DMS153 treated with DMSO at 0.1 percent for 48 hours (cell line): ENCODE results near the gene KCTD17.

Experiments
- DNase-seq: peaks from one replicate; lab custom pipeline; 2025; ENCODE audit not compliant: unreplicated experiment; lab: John Stamatoyannopoulos, UW

The KCTD17 gene, protein sequence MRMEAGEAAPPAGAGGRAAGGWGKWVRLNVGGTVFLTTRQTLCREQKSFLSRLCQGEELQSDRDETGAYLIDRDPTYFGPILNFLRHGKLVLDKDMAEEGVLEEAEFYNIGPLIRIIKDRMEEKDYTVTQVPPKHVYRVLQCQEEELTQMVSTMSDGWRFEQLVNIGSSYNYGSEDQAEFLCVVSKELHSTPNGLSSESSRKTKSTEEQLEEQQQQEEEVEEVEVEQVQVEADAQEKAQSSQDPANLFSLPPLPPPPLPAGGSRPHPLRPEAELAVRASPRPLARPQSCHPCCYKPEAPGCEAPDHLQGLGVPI

DNA sequence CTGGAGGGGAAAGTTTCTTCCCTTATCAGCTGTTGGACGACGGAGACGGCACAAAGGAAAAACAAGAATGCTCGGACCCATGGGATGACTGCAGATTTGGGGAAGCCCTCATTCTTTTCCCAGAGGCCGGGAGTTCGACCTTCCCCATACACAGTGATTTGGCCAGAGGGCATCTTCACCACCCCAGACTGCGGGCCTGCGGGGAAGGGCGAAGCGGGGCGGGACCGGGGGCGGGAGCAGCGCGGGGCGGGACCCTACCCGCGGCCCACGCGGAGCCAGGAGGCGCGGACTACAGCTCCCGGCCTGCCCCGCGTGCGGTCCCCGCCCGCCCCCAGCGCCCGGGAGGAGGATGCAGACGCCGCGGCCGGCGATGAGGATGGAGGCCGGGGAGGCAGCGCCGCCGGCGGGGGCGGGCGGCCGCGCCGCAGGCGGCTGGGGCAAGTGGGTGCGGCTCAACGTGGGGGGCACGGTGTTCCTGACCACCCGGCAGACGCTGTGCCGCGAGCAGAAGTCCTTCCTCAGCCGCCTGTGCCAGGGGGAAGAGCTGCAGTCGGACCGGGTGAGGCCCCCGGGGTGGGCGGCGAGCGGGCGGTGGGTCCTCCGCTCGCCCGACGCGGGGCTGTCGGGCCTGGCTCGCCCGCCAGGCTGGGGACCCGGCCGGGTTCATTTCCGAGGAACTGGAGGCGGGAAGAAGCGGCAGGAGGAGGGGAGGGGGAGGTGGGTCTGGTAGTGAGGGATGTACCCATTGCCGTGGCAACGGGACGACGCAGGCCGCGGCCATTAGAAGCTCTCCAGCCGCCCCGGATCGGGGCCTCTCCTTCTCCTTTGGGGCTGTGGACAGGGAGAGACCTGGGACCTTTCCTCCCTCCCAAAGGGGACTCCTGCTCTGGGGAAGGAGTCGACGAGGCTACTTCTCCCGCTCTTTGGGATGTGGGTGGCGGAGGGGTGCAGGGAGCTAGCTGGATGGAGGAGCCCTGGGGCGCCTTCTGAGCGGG lies at the start of gene KCTD17:
KCTD17 (plus strand) TSS at position 352 of the 995 bp plus-strand sequence; CDS start at position 371, 19 bp downstream.
- DNase-seq: peak; percentile 32

DNA sequence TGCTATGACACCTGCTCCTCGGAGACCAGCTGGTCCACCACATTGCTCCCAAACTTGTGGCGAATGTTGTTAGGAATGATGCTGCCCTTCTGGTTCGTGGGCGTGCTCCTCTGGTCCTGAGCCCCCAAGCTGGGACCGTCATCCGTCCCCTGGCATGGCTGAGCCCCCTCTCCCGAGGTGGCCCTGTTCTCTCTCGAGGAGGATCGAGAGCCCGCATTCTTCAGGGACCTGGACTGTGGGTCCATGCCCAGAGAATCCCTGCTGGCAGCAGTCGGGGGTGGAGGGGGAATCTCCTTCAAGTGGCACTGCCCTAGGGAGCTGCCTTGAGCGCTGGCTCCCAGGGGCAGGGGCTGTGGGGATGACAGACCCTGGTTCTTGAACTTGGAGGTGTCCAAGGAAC lies 49.7 kb upstream of the KCTD17 start:
- no peak for DNase-seq

DNA sequence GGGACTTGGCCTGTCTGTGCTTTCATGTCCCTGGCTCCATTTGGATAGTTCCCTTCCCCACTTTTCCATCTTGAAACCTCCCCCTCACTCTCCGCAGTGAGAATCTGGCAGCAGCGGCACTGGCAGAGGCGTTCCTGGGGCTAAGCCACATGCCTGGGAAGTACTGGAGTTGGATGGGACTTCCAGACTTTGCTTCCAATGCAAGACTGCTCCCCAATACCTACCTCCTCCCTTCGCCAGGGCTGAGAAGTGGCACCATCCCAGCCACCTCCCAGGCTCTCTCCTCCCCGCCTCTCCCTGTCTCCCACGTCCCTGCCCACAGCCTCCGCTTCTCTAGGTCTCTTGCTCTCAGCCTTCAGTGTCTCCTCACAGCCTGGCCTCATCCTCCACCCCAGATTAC lies 48.9 kb upstream of the KCTD17 start:
- no peak for DNase-seq

DNA sequence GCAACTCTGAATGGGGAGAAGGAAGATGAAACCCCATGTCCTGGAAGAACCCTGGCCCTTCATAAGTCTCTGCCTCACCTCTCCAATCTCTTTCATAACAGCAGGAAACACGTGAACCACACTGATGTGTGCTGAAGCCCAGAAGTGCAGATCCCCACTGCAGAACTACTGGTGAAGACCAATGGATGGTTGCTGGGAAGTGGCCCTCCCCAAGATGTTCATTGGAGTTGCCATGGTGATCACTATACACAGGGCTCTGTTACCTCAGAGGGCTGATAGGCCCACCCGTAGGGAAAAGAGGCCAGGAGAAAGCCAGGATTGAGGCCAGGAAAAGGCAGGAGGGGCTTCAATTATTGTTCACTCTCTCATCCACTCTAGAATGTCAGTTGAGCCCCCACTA lies 43.9 kb upstream of the KCTD17 start:
- DNase-seq: no peak

DNA sequence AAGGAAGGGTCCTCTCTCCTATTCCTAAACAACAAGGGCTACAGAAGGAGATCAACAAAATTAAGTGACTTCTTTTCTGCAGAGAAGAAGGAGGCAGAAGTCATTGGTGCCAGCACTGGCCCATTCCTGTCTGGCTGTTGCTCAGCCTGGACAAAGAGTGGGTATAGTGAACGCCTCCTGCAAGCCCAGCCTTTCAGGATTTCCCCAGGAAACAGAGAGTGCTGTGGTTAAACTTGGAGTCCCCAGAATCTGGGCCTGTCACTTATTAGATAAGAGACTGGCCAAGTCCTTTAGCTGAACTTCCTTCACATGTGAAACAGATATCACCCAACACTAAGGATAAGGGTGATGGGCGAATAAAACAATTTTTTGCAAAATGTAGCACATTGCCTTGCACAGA lies 43.2 kb upstream of the KCTD17 start:
- no peak for DNase-seq

DNA sequence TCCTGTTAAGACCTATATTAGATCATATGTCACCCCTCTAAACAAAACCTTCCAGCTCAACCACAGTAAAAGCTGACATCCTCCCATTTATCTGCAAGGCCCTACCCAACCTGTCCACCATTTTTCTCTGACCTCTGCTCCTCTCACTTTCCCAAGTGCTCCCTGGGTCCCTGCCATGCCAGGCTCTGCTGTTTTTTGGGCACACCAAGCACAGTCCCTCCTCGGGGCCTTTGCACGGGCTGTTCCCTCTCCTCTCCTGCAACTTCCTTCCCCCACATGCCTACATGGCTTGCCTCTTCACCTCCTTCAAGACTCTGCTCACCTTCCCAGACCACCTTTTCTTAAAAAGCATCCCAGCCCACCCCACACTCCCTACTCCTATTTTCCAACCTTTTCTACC lies 42.1 kb upstream of the KCTD17 start:
- DNase-seq: no peak

DNA sequence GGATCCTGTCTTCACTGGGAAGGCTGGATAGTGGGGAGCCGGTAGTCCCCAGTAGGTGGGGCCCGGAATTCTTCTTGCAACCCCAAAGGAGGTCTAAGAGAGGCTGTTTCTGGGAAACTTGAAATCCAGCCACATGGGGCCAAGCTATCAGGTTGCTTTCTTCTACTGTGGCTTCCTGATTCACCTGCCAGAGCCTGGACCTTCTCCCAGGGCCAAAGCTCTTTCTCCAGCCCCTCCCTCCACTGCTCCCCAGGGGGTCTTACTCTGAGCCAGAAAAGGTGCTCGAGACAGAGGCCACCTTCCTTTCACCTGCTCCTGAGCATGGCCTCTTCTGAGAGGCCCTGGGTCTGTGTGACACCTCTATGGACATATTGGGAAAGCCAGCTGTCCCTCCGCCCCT lies 41.4 kb upstream of the KCTD17 start:
- DNase-seq: no peak

DNA sequence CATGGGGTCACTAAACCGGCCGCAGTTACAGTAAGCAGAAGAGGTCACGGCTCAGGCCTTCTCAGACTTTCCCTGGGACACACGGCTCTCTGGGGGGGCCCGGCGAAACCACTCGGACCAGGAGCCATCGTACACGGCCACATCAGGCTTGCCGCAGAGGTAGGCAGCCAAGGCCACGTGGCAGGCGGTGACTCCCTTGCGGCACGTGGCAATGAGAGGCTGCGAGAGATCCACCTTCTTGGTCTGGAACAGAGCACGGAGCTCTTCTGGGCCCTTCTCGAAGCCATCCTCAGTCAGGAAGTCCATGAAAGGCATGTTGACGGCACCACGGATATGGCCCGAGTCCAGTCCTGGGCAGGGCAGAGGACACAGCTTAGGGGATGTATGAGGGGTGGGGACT lies 40.6 kb upstream of the KCTD17 start:
- DNase-seq: no peak

DNA sequence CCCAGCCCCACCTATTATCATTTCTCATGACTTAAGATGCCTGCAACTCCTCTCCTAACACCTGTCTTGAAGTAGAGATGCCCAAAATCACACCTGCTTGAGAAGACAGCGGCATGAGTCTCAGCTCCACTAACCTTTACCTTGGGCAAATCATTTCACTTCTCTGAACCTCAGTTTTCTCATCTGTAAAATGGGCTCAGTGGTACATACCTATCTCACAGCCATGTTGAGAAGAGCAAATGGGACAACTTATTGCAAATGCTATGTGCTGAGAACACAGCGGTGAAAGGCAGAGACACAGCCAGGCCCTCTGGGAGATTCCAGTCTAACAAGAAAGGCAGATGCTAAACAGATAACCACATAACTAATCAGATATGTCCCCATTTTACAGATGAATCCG lies 40.1 kb upstream of the KCTD17 start:
- no peak for DNase-seq

DNA sequence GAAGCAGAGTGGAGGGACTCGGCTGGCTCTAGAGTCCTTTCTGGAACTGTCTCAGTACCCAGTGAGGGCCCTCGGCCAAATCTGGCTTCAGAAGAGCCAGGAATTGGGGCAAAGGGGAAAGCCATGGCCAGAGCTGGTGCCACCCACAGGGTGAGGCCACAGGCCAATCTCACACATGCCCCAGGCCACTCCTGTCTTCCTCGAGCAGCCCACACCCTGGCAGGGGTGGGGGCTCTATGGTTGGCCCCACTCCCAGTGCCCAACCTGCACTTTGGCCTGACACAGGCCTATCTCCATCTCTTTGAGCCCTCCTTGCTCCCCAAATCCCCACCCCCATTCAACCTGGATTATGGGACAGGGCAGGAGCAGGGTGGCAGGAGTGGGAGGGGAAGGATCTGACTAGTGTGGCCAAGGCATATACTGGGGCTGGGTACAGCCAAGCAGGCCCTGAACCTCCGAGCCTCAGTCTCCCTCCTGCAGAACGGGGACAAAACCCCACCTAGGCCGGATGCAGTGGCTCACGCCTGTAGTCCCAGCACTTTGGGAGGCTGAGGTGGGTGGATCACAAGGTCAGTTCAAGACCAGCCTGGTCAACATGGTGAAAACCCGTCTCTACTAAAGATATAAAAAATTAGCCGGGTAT lies 39.2 kb upstream of the KCTD17 start:
- no peak for DNase-seq

DNA sequence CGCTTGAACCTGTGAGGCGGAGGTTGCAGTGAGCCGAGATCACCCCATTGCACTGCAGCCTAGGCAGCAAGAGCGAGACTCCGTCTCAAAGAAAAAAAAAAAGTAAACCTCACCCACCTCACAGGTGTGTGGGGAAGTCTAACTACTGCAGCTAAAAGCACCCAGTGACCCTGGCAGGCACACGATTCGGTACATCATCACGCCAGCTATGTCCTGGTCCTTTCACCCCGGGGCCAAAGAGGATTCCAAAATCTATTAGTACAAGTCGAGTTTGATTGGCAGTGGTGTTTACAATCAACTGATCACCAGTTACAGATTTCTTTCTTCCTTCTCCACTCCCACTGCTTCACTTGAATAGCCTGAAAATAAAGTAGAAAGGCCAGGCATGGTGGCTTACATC lies 38.6 kb upstream of the KCTD17 start:
- no peak for DNase-seq

DNA sequence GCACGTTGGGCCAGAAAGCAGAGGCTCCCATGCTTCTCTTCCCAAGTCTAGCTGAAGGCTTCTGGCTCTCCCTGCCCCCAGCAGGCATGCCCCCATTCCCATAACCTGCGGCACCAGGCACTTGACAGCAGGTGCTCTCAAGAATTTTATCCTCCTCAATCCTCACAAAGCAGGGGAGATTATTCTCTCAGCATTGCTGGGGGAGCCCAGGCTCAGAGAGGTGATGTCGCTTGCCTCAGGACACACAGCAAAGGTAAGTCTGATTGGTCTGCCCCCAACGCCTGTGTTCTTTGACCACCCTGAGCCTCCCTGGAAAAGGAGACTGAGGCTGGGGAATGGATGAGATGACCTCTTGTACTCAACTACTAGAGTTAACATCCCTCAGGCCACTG lies 37.1 kb upstream of the KCTD17 start:
- DNase-seq: no peak

DNA sequence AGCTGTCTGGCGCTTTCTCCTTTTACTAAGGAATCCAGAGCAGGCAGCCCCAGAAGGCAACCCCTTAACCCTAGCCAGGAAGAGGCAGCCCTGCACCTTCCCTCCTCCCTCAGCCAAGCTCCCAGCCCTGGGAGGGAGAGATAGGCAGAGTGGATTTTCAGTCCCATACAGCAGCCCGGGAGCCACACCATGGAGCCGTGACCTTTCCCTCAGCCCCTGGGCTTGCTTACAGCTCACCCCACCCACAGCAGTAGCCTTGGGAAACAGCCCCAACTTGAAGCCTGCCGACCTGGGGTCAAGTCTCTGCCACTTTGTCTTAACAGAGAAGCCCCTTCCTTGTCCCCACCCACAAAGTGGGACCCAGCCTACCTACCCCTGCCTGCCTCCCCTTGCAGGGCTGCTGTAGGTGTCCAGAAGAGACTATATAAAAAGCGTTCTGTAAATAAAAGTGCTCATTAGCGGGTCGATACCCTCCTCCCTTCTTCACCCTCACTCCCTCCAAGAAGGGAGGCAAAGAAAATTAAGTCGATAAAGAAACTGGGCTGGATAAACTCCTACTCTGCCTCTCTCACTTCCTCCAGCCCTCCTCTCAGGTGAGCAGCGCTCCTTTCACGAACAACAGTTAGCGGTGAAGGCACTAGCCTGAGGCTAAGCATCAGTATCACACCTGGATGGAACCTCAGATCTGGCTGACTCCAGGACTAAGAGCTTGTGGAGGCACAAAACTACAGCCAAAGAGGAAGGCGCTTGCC lies 36.5 kb upstream of the KCTD17 start:
- DNase-seq: no peak

DNA sequence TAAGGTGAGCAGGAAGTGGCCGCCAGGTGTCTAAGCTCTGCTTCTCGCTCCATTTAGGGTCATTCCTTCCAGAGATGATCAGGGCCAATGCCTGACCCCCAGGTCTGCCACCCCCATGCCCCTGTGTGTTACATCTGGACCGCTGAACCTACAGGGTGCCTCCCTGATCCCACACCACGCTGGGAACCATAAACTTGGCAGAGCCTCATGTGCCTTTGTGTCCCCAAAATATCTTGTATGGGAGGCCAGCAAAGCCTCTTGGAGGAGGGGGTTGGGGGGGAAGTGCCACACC lies 36.0 kb upstream of the KCTD17 start:
- no peak for DNase-seq

DNA sequence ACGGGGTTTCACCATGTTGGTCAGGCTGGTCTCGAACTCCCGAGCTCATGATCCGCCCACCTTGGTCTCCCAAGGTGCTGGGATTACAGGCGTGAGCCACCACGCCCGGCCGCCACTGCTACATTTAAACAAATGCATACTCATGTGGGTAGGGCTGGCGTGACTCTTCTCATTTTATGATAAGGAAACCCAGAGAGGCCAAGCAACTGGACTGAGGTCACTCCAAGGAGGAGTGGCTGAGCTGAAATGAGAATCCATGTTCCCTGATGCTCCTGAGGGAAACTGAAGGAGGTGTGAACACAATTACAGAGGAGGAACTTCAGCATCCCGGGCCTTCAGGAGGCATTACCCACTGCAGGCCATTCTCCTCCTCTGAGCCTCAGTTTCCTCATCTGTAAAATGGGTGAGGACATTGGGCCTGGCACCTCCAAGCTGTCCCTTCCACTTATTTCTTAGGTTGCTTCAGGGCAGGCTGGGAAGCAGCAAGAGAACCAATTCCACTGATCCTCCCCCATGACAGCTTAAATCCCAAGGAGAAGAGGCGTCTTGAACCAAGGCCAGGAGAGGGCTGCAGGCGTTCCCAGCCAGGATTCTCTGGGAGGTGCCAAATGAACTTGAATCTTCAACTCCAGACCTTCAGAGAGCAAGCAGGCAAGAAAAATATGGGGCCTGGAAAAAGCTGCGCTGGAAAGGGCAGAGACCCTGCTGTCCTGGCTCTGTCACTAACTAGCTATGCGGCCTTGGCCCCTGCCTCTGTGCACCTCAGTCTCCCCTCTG lies 35.2 kb upstream of the KCTD17 start:
- no peak for DNase-seq

DNA sequence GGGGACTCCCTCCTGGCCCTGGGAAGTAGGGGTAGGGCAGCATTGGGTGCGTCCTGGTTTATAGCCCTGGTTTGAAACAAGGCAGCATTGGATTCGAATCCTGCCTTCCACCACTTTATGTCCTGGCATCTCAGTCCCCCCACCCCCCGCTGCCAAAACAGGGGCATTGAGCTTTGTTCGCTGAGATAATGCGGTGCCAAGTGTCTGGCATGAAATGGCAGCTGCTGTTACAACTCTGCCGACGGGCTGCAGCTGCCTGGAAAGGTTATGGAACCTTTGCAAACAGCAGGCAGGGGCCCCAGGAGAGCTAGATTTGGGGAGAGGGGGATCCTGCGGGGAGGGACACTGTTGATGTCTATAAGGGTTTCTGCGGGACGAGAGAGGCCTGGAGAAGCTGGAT lies 34.2 kb upstream of the KCTD17 start:
- DNase-seq: no peak

DNA sequence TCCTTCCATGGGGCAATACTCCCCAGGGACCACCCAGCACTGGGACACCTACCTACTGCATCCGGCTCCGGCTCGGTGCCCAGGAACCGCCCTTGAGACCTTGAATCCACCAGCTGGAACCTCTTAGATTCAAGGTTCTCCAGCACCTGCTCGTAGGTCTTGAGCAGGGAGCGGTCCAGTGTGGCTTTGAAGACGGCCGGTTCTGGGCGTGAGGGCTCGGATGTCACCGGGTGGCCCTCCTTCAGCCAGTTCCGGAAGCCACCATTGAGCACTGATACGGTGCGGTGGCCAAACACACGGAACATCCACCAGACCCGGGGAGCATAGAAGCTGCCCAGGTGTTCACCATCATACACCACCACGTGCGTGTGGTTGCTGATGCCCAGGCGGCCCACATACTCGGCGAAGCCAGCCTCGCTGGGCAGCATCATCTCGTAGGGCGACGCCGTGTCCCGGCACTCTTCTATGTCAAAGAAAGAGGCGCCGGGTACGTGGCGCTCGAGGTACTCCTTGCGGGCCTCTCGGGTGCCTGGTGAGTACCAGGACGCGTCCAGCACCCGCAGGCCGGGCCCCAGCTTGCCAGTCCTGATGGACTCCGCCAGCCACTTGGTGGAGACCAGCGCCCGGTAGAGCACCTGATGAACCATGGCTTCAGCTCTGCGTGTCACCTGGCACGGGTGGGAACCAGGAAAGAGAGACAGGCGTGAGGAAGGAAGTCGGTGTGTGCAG lies 33.3 kb upstream of the KCTD17 start:
- no peak for DNase-seq

DNA sequence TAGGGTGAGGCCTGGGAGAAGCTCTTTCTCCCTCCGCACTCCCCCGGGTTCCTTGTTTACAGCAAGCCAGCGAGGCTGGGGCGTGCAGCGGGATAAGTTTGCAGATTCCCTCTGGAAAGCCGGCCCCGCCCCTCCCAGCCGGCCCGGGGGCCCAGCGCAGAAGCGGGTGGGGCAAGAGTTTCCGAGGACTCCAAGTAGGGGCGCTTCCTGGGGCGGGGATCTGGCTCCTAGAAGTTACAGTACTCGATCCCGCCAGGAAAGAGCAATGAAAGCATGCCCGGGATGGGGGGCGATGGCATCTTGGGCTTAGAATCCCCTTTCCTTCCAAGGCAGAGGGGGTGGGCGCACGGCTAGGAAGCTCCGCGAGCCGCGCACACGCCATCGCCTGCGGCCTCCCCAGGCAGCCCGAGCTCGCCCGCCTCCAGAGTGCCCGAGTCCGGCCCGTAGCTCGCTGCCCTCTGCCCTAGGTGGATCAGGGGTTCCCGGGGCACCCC lies 32.7 kb upstream of the KCTD17 start:
- peak; percentile 4 for DNase-seq

DNA sequence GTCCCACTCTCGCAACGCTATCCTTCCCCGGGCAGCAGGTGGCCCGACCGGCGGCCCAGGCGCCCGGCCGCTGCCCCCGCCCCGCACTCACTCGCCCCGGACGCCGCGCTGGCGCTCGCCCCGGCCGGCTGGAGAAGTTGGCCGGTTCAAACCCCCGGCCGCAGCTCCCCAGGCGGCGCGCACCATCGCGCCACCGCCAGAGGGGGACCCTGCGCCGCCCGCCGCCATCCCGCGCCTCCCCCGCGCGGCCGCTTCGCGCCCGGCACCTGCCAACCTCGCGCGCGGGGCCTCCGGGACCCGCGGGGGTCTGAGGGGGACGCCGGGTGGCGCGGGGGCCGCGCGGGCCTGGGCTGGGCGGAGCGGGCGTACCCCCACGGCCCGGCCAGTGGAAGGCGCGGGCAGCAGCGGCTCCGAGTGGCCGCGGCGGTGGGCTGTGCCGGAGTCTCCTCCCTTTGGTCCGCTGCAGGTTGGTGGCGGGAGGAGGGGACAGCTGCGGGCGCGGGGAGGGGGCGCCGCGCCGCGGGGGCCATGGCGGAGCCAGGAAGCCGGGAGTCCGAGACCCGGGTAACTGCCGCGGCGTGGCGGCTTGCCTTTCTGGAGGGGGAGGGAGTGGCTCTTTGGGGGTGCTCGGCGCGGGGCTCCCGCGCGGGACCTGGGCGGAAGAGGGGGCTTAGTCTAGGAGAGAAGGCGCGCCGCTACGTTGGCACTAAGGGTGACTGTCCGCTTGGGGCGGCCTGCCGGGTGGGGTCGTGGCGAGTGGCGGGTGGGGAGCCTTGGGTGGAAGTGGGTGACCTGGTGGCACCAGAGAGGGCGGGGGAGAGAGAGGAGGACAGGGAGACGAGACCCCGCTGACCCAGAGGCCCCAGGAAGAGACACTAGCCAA lies 32.0 kb upstream of the KCTD17 start, which contains the start of the genes MPST and TST:
MPST (plus strand) TSS at position 434 of the 883 bp plus-strand sequence; CDS start at position 529, 95 bp downstream.
TST (minus strand) TSS at position 139 of the 883 bp plus-strand sequence. CDS start 715 bp downstream, outside the sequence.
- peak; percentile 54 for DNase-seq
